ENCODE measurements around the gene HGF.

The HGF gene

GRCh38 chr7:81743201-81743600 lies 26.6 kb downstream of the HGF start:
- no peak for TF ChIP-seq PATZ1 (CRISPR knock-in tag; IDR thresholded peaks at IDR 0.05; ENCODE audit: borderline replicate concordance)
- no peak for TF ChIP-seq CREB5 (CRISPR knock-in tag; IDR thresholded peaks at IDR 0.05; ENCODE audit: low read depth)
- TF ChIP-seq ZFP30 (CRISPR knock-in tag; IDR thresholded peaks at IDR 0.05) = no peak
- TF ChIP-seq PPARA (CRISPR knock-in tag; IDR thresholded peaks at IDR 0.05; ENCODE audit: borderline replicate concordance) = no peak
- TF ChIP-seq OSR1 (CRISPR knock-in tag; IDR thresholded peaks at IDR 0.05) = no peak
- no peak for TF ChIP-seq CSRNP3 (CRISPR knock-in tag; IDR thresholded peaks at IDR 0.05)
- no peak for TF ChIP-seq TOX (CRISPR knock-in tag; IDR thresholded peaks at IDR 0.05; ENCODE audit: borderline replicate concordance)
- no peak for ATAC-seq

GRCh38 chr7:81740403-81740802 lies 29.4 kb downstream of the HGF start:
- ATAC-seq = no peak; the same call in 2 of the 3 replicates
- TF ChIP-seq CSRNP3 (CRISPR knock-in tag; IDR thresholded peaks at IDR 0.05) (no peak; the same call in 1 of the 2 replicates), PPARA (CRISPR knock-in tag; IDR thresholded peaks at IDR 0.05; ENCODE audit: borderline replicate concordance) (no peak), TSHZ2 (CRISPR knock-in tag; IDR thresholded peaks at IDR 0.05) (peak; percentile 84; the same call in 1 of the 2 replicates), ESRRG (CRISPR knock-in tag; IDR thresholded peaks at IDR 0.05) (no peak), ZNF8 (CRISPR knock-in tag; IDR thresholded peaks at IDR 0.05) (0 out of 2 replicates have a peak, but pooled peaks have one; percentile 19), ZFP30 (CRISPR knock-in tag; IDR thresholded peaks at IDR 0.05) (no peak), TOX (CRISPR knock-in tag; IDR thresholded peaks at IDR 0.05; ENCODE audit: borderline replicate concordance) (no peak), ARNTL (CRISPR knock-in tag; IDR thresholded peaks at IDR 0.05; ENCODE audit: borderline replicate concordance, low read depth) (no peak), RARB (CRISPR knock-in tag; IDR thresholded peaks at IDR 0.05) (no peak), CSDC2 (CRISPR knock-in tag; IDR thresholded peaks at IDR 0.05) (no peak), SNAI2 (CRISPR knock-in tag; IDR thresholded peaks at IDR 0.05) (0 out of 2 replicates have a peak, but pooled peaks have one; percentile 55), ZC3H10 (CRISPR knock-in tag; IDR thresholded peaks at IDR 0.05) (no peak), OSR1 (CRISPR knock-in tag; IDR thresholded peaks at IDR 0.05) (no peak), CREB5 (CRISPR knock-in tag; IDR thresholded peaks at IDR 0.05; ENCODE audit: low read depth) (0 out of 2 replicates have a peak, but pooled peaks have one; percentile 10), ISL1 (CRISPR knock-in tag; IDR thresholded peaks at IDR 0.05) (no peak), GLIS3 (CRISPR knock-in tag; IDR thresholded peaks at IDR 0.05) (no peak), ZNF565 (CRISPR knock-in tag; conservative IDR thresholded peaks at IDR 0.05; ENCODE audit: low read depth) (no peak), ZFP3 (CRISPR knock-in tag; IDR thresholded peaks at IDR 0.05) (no peak), PATZ1 (CRISPR knock-in tag; IDR thresholded peaks at IDR 0.05; ENCODE audit: borderline replicate concordance) (no peak), ZNF70 (CRISPR knock-in tag; IDR thresholded peaks at IDR 0.05) (no peak), BACH2 (CRISPR knock-in tag; IDR thresholded peaks at IDR 0.05; ENCODE audit: borderline replicate concordance) (peak; percentile 27; the same call in 1 of the 2 replicates), TCF4 (CRISPR knock-in tag; IDR thresholded peaks at IDR 0.05; ENCODE audit: borderline replicate concordance) (peak; percentile 90)

Data from SK-N-SH treated with all-trans-retinoic acid at 6 μM for 48 hours (cell line).